K562 (cell line): ENCODE data around the gene PLCL1. TPM values are rescaled to one million over a fixed set of nuclear protein-coding genes. Genes with fewer than 3 reads are reported as not detected.
A peak's percentile ranks its signal among the peaks of the same experiment; 100 is the strongest.

Experiments used
- ESRRA ChIP-seq: fragments of 450-650 bp; IDR thresholded peaks from 2 replicates; pipeline ENCODE4 v1.6.1; 2014; ENCODE audit warnings: low read depth, mild to moderate bottlenecking, moderate library complexity, borderline replicate concordance
- HDAC2 ChIP-seq: fragments of 450-650 bp; IDR thresholded peaks from 2 replicates; pipeline ENCODE4 v1.6.1; 2016; ENCODE audit warnings: mild to moderate bottlenecking
- JUN ChIP-seq, 2 experiments: sonication (generic) in 1 of 2; formaldehyde crosslinking in 1 of 2; IDR thresholded peaks; 2 replicates each; pipeline versions ENCODE4 v1.6.1 to v1.8.0; 2012 to 2022; ENCODE audit warnings: borderline replicate concordance in 2 of 2, mild to moderate bottlenecking in 2 of 2, improper control_type of control experiment in 1 of 2, low read depth in 1 of 2, low read length in 1 of 2, missing genetic modification reagents in 1 of 2
- MECOM ChIP-seq: fragments of 250-450 bp; sonication (Bioruptor Pico); IDR thresholded peaks from 2 replicates; pipeline ENCODE4 v1.8.0; 2022; ENCODE audit warnings: inconsistent platforms
- RBM39 ChIP-seq: fragments of 200-400 bp; formaldehyde crosslinking; optimal IDR thresholded peaks from 2 replicates; pipeline ENCODE3; 2018; ENCODE audit warnings: low read depth, low read length
- RHOXF2B ChIP-seq: fragments of 250-450 bp; sonication (Bioruptor Pico); conservative IDR thresholded peaks from 2 replicates; pipeline ENCODE4 v1.5.1; 2021
- VEZF1 ChIP-seq: fragments of 200-800 bp; sonication (Bioruptor generic); IDR thresholded peaks from 2 replicates; pipeline ENCODE4 v1.6.1; 2017; ENCODE audit warnings: missing genetic modification characterization, missing compliant biosample characterization
- ZBTB40 ChIP-seq, 2 experiments: fragments of 450-650 bp in 1 of 2; sonication (generic) in 1 of 2; formaldehyde crosslinking in 1 of 2; IDR thresholded peaks; 2 replicates each; pipeline versions ENCODE4 v1.7.1 to v1.9.0; 2016 to 2022; ENCODE audit warnings: inconsistent platforms in 1 of 2, mild to moderate bottlenecking in 1 of 2, missing genetic modification reagents in 1 of 2
- ZNF592 ChIP-seq: fragments of 450-650 bp; IDR thresholded peaks from 2 replicates; pipeline ENCODE4 v1.6.1; 2017; ENCODE audit warnings: antibody characterized with exemption, mild to moderate bottlenecking
- ZNF668 ChIP-seq: fragments of 250-450 bp; sonication (Bioruptor Pico); IDR thresholded peaks from 2 replicates; pipeline ENCODE4 v1.8.0; 2022; ENCODE audit warnings: mild to moderate bottlenecking, inconsistent platforms
- polyA plus RNA-seq, 8 experiments: library from polyadenylated mRNA; depleted of rRNA in 4 of 8; stranded (reverse) in 5 of 8; unstranded in 3 of 8; fragments of >200 nt; fragmentation: Nextera tagmentation in 2 of 8; fragmentation: Illumina TruSeq in 1 of 8; extraction: Ambion mirVana in 2 of 8; extraction: Trizol in 1 of 8; gene quantifications; 2 replicates each; pipeline versions ENCODE4 v1.2.1 to v1.2.3, GENCODE V29; 2011 to 2014; ENCODE audit warnings: inconsistent platforms in 1 of 8, missing spikeins in 1 of 8
- total RNA-seq, 7 experiments: library from RNA; depleted of rRNA in 6 of 7; stranded (reverse); fragments of >200 nt in 6 of 7; fragmentation: Illumina TruSeq in 2 of 7; extraction: Trizol in 2 of 7; gene quantifications; 2 replicates each; pipeline versions ENCODE4 v1.2.1 to v1.2.3, GENCODE V29; 2011 to 2021; ENCODE audit warnings: low replicate concordance in 1 of 7

PLCL1 gene
- total and polyA plus RNA-seq, 9 of the 15 experiments (the other 6 are each of a cell fraction or from before 2014, with no cell fraction given): 2.0 to 17.7 (median 8.6) TPM

DNA sequence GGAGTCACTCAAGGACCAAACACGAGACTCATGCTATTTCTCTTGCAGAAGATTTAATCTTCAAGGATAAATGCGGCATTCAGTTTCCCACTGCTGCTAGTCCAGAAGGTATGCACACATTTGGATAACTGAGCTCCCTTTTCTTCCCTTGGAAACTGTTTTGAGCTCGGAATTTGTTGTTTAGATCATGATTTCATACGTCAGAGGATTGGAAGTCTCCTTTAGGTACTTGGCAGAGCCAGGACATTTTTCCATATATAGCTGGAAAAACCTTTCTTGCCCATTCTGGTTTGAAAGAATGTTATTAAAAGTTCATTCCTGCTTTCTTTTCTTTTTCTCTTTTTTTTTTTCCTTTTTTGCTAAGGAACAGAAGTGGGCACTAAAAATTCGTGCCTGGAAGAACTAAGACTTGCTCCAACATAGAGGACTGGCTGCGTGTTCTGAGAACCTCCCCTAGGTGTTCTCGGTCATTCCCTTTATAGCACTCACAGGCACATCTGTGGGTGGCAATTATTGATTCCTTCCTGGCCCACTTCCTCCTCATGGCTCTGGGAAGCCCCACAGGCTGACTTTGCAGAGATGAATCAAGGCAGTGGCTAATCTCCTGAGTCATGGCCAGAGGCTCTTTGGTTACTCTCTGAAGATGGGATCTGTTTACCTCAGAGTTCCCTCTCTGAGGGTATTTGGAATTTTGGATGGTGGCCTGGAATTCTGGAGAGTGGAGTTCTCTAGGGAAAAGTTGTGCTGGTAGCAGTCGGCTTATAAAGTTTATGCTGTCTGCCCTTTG lies 104.8 kb downstream of the PLCL1 start (continued):
- TF ChIP-seq ZNF592 (peak; percentile 54; the same call in 1 of the 2 replicates), RHOXF2B (CRISPR knock-in tag) (no peak), MECOM (CRISPR knock-in tag) (no peak), RBM39 (no peak), ESRRA (no peak), JUN (IDR thresholded peaks at IDR 0.05; ENCODE audit: borderline replicate concordance, low read depth, low read length) (0 out of 2 replicates have a peak, but pooled peaks have one; percentile 22), JUN (CRISPR knock-in tag; IDR thresholded peaks at IDR 0.05; ENCODE audit: borderline replicate concordance) (no peak), HDAC2 (peak; percentile 16; the same call in 1 of the 2 replicates), ZBTB40 (IDR thresholded peaks at IDR 0.05) (no peak), ZBTB40 (CRISPR knock-in tag; IDR thresholded peaks at IDR 0.05) (no peak), VEZF1 (CRISPR knock-in tag) (0 out of 2 replicates have a peak, but pooled peaks have one; percentile 5), ZNF668 (no peak)
